SU-DHL-6 (cell line): ENCODE measurements around the gene TAOK1.
A peak's percentile ranks its signal among the peaks of the same experiment; 100 is the strongest.

Experiments
- H2AFZ ChIP-seq: fragments of 200-600 bp; sonication (generic); 2 replicates; pipeline ENCODE4 v1.6.1; 2014; ENCODE audit warnings: low read depth, mild to moderate bottlenecking, moderate library complexity, mixed read lengths, antibody characterized with exemption, low read length; ENCODE audit not compliant: severe bottlenecking
- H3F3A ChIP-seq: fragments of 200-600 bp; shearing (Covaris generic); 2 replicates; pipeline ENCODE4 v1.6.0; 2016; ENCODE audit warnings: antibody characterized with exemption, mild to moderate bottlenecking; ENCODE audit not compliant: insufficient read depth
- H3K27ac ChIP-seq: fragments of 200-600 bp; sonication (generic); 2 replicates; pipeline ENCODE4 v1.5.1; 2016; ENCODE audit warnings: low read depth, mild to moderate bottlenecking, low read length, moderate library complexity, mixed read lengths
- H3K27me3 ChIP-seq: fragments of 200-600 bp; sonication (generic), shearing (Covaris generic); 2 replicates; pipeline ENCODE4 v1.6.0; 2014; ENCODE audit warnings: mild to moderate bottlenecking, low read length
- H3K36me3 ChIP-seq: fragments of 200-600 bp; sonication (generic); 2 replicates; pipeline ENCODE4 v1.6.1; 2014; ENCODE audit warnings: mild to moderate bottlenecking, low read length, mixed read lengths
- H3K4me2 ChIP-seq: fragments of 300-600, 200-600 bp; shearing (Covaris generic), sonication (generic); 2 replicates; pipeline ENCODE4 v1.6.0; 2014; ENCODE audit warnings: low read length, low read depth, mild to moderate bottlenecking; ENCODE audit not compliant: poor library complexity, severe bottlenecking
- H3K4me3 ChIP-seq: fragments of 200-600 bp; sonication (generic); 2 replicates; pipeline ENCODE4 v1.5.1; 2014; ENCODE audit warnings: antibody characterized with exemption, low read length, mild to moderate bottlenecking, mixed read lengths; ENCODE audit not compliant: insufficient read depth, poor library complexity, severe bottlenecking
- H3K79me2 ChIP-seq: fragments of 200-600 bp; sonication (generic); 2 replicates; pipeline ENCODE4 v1.6.1; 2014; ENCODE audit warnings: mild to moderate bottlenecking, low read length, moderate library complexity; ENCODE audit not compliant: insufficient read depth
- H3K9ac ChIP-seq: fragments of 200-600 bp; sonication (generic); 2 replicates; pipeline ENCODE4 v1.7.0; 2014; ENCODE audit warnings: mild to moderate bottlenecking, low read length
- H3K9me2 ChIP-seq: fragments of 200-600 bp; sonication (generic); replicated peaks from 2 replicates; pipeline ENCODE4 v1.6.1; 2014; ENCODE audit warnings: low read length; ENCODE audit not compliant: insufficient read depth
- H3K9me3 ChIP-seq: fragments of 200-600 bp; sonication (generic); 2 replicates; pipeline ENCODE4 v1.6.1; 2014; ENCODE audit warnings: low read length, mixed read lengths; ENCODE audit not compliant: insufficient read depth
- H4K20me1 ChIP-seq: fragments of 200-600 bp; sonication (generic); 2 replicates; pipeline ENCODE4 v1.6.1; 2014; ENCODE audit warnings: low read depth, mild to moderate bottlenecking, antibody characterized with exemption, low read length, moderate library complexity, mixed read lengths
- EZH2phosphoT487 ChIP-seq: fragments of 200-600 bp; sonication (generic), shearing (Covaris generic); conservative IDR thresholded peaks from 2 replicates; pipeline ENCODE4 v1.6.1; 2018; ENCODE audit warnings: mild to moderate bottlenecking, antibody characterized with exemption, low read length, moderate library complexity, mixed read lengths
- TF ChIP-seq, protein P1 (sequence below): fragments of 200-600 bp; sonication (generic); IDR thresholded peaks from one replicate; pipeline ENCODE4 v1.5.1; 2017; ENCODE audit warnings: antibody characterized with exemption, mild to moderate bottlenecking, low read length, moderate library complexity; ENCODE audit not compliant: insufficient read depth, poor library complexity, severe bottlenecking

Gene TAOK1

DNA sequence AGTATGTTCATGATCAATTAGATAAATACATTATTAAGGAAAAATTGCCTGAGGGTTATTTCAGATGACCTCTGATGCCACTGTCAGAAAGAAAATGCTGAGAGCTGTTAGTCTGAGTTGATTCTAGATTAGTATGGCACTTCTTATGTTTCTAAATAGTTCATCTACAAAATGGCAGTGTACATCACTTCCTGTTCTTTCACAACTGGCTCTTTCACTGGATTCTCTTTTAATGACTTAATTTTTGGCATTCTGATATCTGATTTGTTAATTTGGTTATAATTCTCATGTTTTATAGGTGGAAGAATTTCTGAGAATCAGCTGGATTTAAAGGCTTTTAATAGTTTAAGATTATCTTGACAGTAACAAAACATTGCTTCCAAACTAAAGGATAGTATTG is 3.3 kb downstream of the TAOK1 start:
- Histone ChIP-seq H3K9ac (no peak overlapping the region), H3K4me3 (no peak overlapping the region), H3K9me2 (no peaks in the 10 kb centered on the region), H3K79me2 (peaks cover 77% of the 10 kb centered on the region), H3K27ac (0 out of 2 replicates have a peak overlapping the region, but pooled peaks have one; percentile 5), H3K9me3 (no peaks in the 10 kb centered on the region), H3K27me3 (no peaks in the 10 kb centered on the region), H4K20me1 (peaks cover 9% of the 10 kb centered on the region; the same call in 1 of the 2 replicates), H3F3A (no peaks in the 10 kb centered on the region; the same call in 1 of the 2 replicates), H3K36me3 (no peaks in the 10 kb centered on the region), H3K4me2 (peak overlapping the region; percentile 97), H2AFZ (no peak overlapping the region)
- TF ChIP-seq, protein P1, sequence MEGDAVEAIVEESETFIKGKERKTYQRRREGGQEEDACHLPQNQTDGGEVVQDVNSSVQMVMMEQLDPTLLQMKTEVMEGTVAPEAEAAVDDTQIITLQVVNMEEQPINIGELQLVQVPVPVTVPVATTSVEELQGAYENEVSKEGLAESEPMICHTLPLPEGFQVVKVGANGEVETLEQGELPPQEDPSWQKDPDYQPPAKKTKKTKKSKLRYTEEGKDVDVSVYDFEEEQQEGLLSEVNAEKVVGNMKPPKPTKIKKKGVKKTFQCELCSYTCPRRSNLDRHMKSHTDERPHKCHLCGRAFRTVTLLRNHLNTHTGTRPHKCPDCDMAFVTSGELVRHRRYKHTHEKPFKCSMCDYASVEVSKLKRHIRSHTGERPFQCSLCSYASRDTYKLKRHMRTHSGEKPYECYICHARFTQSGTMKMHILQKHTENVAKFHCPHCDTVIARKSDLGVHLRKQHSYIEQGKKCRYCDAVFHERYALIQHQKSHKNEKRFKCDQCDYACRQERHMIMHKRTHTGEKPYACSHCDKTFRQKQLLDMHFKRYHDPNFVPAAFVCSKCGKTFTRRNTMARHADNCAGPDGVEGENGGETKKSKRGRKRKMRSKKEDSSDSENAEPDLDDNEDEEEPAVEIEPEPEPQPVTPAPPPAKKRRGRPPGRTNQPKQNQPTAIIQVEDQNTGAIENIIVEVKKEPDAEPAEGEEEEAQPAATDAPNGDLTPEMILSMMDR: no peak
- no peak for TF ChIP-seq EZH2phosphoT487

DNA sequence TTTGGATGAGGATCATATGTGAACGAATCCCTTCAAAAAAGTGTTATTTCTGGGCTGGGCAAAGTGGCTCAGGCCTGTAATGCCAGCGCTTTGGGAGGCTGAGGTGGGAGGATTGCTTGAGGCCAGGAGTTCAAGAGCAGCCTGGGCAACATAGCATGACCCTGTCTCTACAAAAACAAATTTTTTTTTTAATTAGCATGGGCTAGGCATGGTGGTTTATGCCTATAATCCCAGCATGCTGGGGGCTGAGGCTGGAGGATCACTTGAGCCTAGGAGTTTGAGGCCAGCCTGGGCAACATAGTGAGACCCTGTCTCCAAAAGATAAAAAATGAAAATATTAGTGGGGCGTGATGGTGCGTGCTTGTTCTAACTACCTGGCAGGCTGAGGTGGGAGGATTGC is 4.6 kb downstream of the TAOK1 start:
- Histone ChIP-seq H3K36me3 (no peaks in the 10 kb centered on the region; the same call in 1 of the 2 replicates), H3K79me2 (peaks cover 88% of the 10 kb centered on the region), H3K9me2 (no peaks in the 10 kb centered on the region), H3K4me3 (no peak overlapping the region), H3K27ac (no peak overlapping the region), H2AFZ (no peak overlapping the region), H3K9ac (no peak overlapping the region), H4K20me1 (peaks cover 9% of the 10 kb centered on the region; the same call in 1 of the 2 replicates), H3F3A (no peaks in the 10 kb centered on the region; the same call in 1 of the 2 replicates), H3K27me3 (no peaks in the 10 kb centered on the region), H3K4me2 (no peak overlapping the region), H3K9me3 (no peaks in the 10 kb centered on the region)
- TF ChIP-seq EZH2phosphoT487: no peak
- TF ChIP-seq, protein P1: no peak

DNA sequence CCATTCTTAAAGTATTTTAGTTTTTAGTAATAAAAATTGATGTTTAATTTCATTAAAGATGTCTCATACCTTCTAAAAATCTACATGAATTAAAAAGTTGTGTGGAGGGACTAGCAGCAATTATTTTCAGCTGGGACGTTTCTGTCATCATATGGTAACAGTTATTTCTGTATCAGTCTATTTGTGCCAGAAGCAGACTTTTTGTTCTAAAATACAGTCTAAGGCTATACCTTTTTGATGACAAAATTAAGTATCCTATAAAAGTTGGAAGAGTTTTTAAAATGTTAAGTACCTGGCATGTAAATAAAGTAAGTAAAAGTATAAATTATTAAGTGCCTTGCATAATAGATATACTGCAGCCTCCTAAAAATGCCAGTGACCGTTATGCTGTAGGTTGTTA is 5.9 kb downstream of the TAOK1 start:
- TF ChIP-seq EZH2phosphoT487: no peak
- TF ChIP-seq, protein P1: no peak
- H2AFZ ChIP-seq: no peak overlapping the region
- no peaks in the 10 kb centered on the region; the same call in 1 of the 2 replicates for H3F3A ChIP-seq
- H3K9ac ChIP-seq: no peak overlapping the region
- H3K27me3 ChIP-seq: no peaks in the 10 kb centered on the region
- no peaks in the 10 kb centered on the region for H3K9me2 ChIP-seq
- H4K20me1 ChIP-seq: peaks cover 9% of the 10 kb centered on the region; the same call in 1 of the 2 replicates
- H3K36me3 ChIP-seq: no peaks in the 10 kb centered on the region; the same call in 1 of the 2 replicates
- no peak overlapping the region for H3K4me2 ChIP-seq
- H3K27ac ChIP-seq: no peak overlapping the region
- H3K79me2 ChIP-seq: peaks cover 95% of the 10 kb centered on the region
- H3K4me3 ChIP-seq: no peak overlapping the region
- H3K9me3 ChIP-seq: no peaks in the 10 kb centered on the region

DNA sequence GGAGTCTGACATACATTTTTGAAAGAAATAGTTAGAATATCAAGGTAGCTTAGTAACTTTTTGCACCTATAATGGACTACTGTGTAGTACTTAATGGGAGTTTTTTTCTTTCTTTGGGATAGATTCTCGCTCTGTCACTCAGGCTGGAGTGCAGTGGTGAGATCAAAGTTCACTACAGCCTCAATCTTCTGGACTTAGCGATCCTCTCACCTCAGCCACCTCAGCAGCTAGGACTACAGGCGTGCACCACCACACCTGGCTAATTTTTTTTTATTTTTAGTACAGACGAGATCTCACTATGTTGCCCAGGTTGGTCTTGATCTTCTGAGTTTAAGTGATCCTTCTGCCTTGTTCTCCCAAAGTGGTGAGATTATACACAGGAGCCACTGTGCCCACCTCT is 9.5 kb downstream of the TAOK1 start:
- Histone ChIP-seq H3K4me3 (no peak overlapping the region), H3K27ac (no peak overlapping the region), H3K9me3 (no peaks in the 10 kb centered on the region), H3K4me2 (no peak overlapping the region), H3F3A (no peaks in the 10 kb centered on the region), H3K9ac (no peak overlapping the region), H3K79me2 (peaks cover 95% of the 10 kb centered on the region), H3K9me2 (no peaks in the 10 kb centered on the region), H4K20me1 (peaks cover 4% of the 10 kb centered on the region; the same call in 1 of the 2 replicates), H3K27me3 (no peaks in the 10 kb centered on the region), H3K36me3 (no peaks in the 10 kb centered on the region; the same call in 1 of the 2 replicates), H2AFZ (no peak overlapping the region)
- TF ChIP-seq, protein P1: no peak
- TF ChIP-seq EZH2phosphoT487: no peak
